H1 (cell line): ENCODE measurements around the gene CLDN7. TPM values are rescaled to one million over a fixed set of nuclear protein-coding genes. Genes with fewer than 3 reads are reported as not detected.

ENCODE experiments used
- CTCF ChIA-PET: fragments of 300-600 bp; sonication (Branson Sonifier 250); formaldehyde crosslinking; loops from one replicate; lab custom pipeline; 2021; ENCODE audit not compliant: partially characterized antibody; lab: Charles Lee
- POLR2A ChIA-PET: fragments of 300-600 bp; sonication (Branson Sonifier 250); formaldehyde crosslinking; loops from one replicate; lab custom pipeline; 2021; ENCODE audit warnings: inconsistent platforms; ENCODE audit not compliant: partially characterized antibody; lab: Charles Lee
- DNase-seq, 2 experiments: peaks; one replicate each; pipeline versions ENCODE4 v3.0.0 to v3.0.0-alpha.2; 2010 to 2022; ENCODE audit warnings: low spot score in 2 of 2, low read depth in 1 of 2, mixed read lengths in 1 of 2
- FAIRE-seq: peaks from 2 replicates; lab custom pipeline; 2011; peaks lifted over from hg19 to GRCh38; lab: Jason Lieb, UNC
- H2AFZ ChIP-seq: 2 replicates; pipeline ENCODE4 v1.8.1; 2012; ENCODE audit warnings: low read length, inconsistent platforms
- H2AK5ac ChIP-seq: 2 replicates; pipeline ENCODE4 v1.6.1; 2013; ENCODE audit warnings: low read depth, low read length
- H2BK120ac ChIP-seq: replicated peaks from 2 replicates; pipeline ENCODE3; 2013; ENCODE audit warnings: low read depth, low read length, inconsistent platforms
- H2BK12ac ChIP-seq: 2 replicates; pipeline ENCODE4 v1.6.1; 2013; ENCODE audit warnings: low read depth, low read length
- H2BK15ac ChIP-seq: 2 replicates; pipeline ENCODE4 v1.6.1; 2013; ENCODE audit warnings: low read length
- H2BK20ac ChIP-seq: 2 replicates; pipeline ENCODE4 v1.6.1; 2013; ENCODE audit warnings: low read length
- H2BK5ac ChIP-seq: 2 replicates; pipeline ENCODE4 v1.6.1; 2013; ENCODE audit warnings: low read depth, low read length
- H3K14ac ChIP-seq: 2 replicates; pipeline ENCODE4 v1.6.1; 2013; ENCODE audit warnings: inconsistent platforms; ENCODE audit not compliant: insufficient read length
- H3K18ac ChIP-seq: 2 replicates; pipeline ENCODE4 v1.6.1; 2013; ENCODE audit warnings: low read length; ENCODE audit errors: extremely low read depth
- H3K23ac ChIP-seq: 2 replicates; pipeline ENCODE4 v1.6.1; 2013; ENCODE audit warnings: inconsistent platforms; ENCODE audit not compliant: insufficient read length
- H3K23me2 ChIP-seq: 2 replicates; pipeline ENCODE4 v1.6.1; 2013; ENCODE audit warnings: low read depth, low read length
- H3K27ac ChIP-seq: 2 replicates; pipeline ENCODE4 v1.6.1; 2011; ENCODE audit warnings: low read depth, low read length, inconsistent platforms
- H3K27me3 ChIP-seq, 4 experiments: replicated peaks in 1 of 4; 1 replicate in 1 of 4; 2 replicates in 3 of 4; pipeline versions ENCODE4 v1.6.1 to v1.8.1; 2011 to 2013; ENCODE audit warnings: low read length in 3 of 4, mild to moderate bottlenecking in 3 of 4, inconsistent platforms in 2 of 4, mixed read lengths in 2 of 4, moderate library complexity in 1 of 4; ENCODE audit not compliant: control insufficient read depth in 3 of 4, insufficient read depth in 3 of 4; ENCODE audit errors: extremely low read depth in 1 of 4
- H3K36me3 ChIP-seq, 4 experiments: 2 replicates each; pipeline versions ENCODE4 v1.6.1 to v1.8.1; 2011 to 2013; ENCODE audit warnings: mild to moderate bottlenecking in 4 of 4, low read length in 3 of 4, moderate library complexity in 2 of 4, control low read depth in 1 of 4, inconsistent platforms in 1 of 4; ENCODE audit not compliant: insufficient read depth in 4 of 4, control insufficient read depth in 2 of 4
- H3K4ac ChIP-seq: replicated peaks from 2 replicates; pipeline ENCODE3; 2013; ENCODE audit warnings: low read length, low read depth, mixed read lengths, inconsistent platforms; ENCODE audit not compliant: insufficient read length
- H3K4me1 ChIP-seq, 4 experiments: replicated peaks in 1 of 4; 1 replicate in 1 of 4; 2 replicates in 3 of 4; pipeline versions ENCODE4 v1.6.1 to v1.8.1; 2011 to 2013; ENCODE audit warnings: low read length in 3 of 4, inconsistent platforms in 2 of 4, mixed read lengths in 1 of 4; ENCODE audit not compliant: insufficient read depth in 4 of 4, control insufficient read depth in 3 of 4
- H3K4me2 ChIP-seq, 2 experiments: 2 replicates each; pipeline versions ENCODE4 v1.6.1 to v1.8.1; 2011 to 2013; ENCODE audit warnings: low read depth in 2 of 2, low read length in 2 of 2, control low read depth in 1 of 2, inconsistent platforms in 1 of 2, mild to moderate bottlenecking in 1 of 2; ENCODE audit not compliant: insufficient read depth in 1 of 2
- H3K4me3 ChIP-seq, 4 experiments: fragments of 200-600, 300-600 bp in 1 of 4; sonication (generic), shearing (Covaris generic), sonication (Bioruptor Twin) in 1 of 4; 2 replicates each; pipeline versions ENCODE4 v1.5.1 to v1.8.1; 2011 to 2016; ENCODE audit warnings: low read length in 4 of 4, low read depth in 3 of 4, control low read depth in 2 of 4, inconsistent platforms in 2 of 4, mild to moderate bottlenecking in 2 of 4, mixed read lengths in 1 of 4, moderate library complexity in 1 of 4; ENCODE audit not compliant: insufficient read depth in 2 of 4; ENCODE audit errors: extremely low read depth in 1 of 4
- H3K56ac ChIP-seq: replicated peaks from 2 replicates; pipeline ENCODE3; 2013; ENCODE audit warnings: low read depth, mild to moderate bottlenecking, mixed read lengths, low read length, inconsistent platforms; ENCODE audit not compliant: insufficient read length
- H3K79me1 ChIP-seq: 2 replicates; pipeline ENCODE4 v1.6.1; 2013; ENCODE audit warnings: low read depth, low read length, control low read depth
- H3K79me2 ChIP-seq, 2 experiments: 2 replicates each; pipeline versions ENCODE4 v1.6.1 to v1.8.1; 2012 to 2013; ENCODE audit warnings: low read length in 2 of 2, mild to moderate bottlenecking in 2 of 2, inconsistent platforms in 1 of 2; ENCODE audit not compliant: insufficient read depth in 2 of 2, control insufficient read depth in 1 of 2
- H3K9ac ChIP-seq, 4 experiments: replicated peaks in 1 of 4; 1 replicate in 1 of 4; 2 replicates in 3 of 4; pipeline versions ENCODE4 v1.6.1 to v1.8.1; 2011 to 2013; ENCODE audit warnings: low read depth in 3 of 4, low read length in 3 of 4, control low read depth in 2 of 4, mild to moderate bottlenecking in 2 of 4, moderate library complexity in 2 of 4, inconsistent platforms in 1 of 4; ENCODE audit errors: extremely low read depth in 1 of 4
- H3K9me3 ChIP-seq, 2 experiments: 2 replicates each; pipeline versions ENCODE4 v1.6.1 to v1.8.1; 2012 to 2013; ENCODE audit warnings: mild to moderate bottlenecking in 2 of 2, moderate library complexity in 2 of 2, control low read depth in 1 of 2, inconsistent platforms in 1 of 2, low read depth in 1 of 2, low read length in 1 of 2, mixed read lengths in 1 of 2; ENCODE audit not compliant: insufficient read depth in 2 of 2
- H4K20me1 ChIP-seq, 2 experiments: replicated peaks in 1 of 2; 2 replicates each; pipeline versions ENCODE3 to v1.8.1; 2011 to 2013; ENCODE audit warnings: inconsistent platforms in 2 of 2, low read length in 2 of 2, mild to moderate bottlenecking in 1 of 2; ENCODE audit not compliant: insufficient read depth in 2 of 2, control insufficient read depth in 1 of 2
- H4K5ac ChIP-seq: 2 replicates; pipeline ENCODE4 v1.6.1; 2013; ENCODE audit warnings: low read length, low read depth, mixed read lengths, inconsistent platforms; ENCODE audit not compliant: insufficient read length
- H4K8ac ChIP-seq: 2 replicates; pipeline ENCODE4 v1.8.0; 2013; ENCODE audit warnings: mild to moderate bottlenecking, moderate library complexity, low read length, inconsistent platforms; ENCODE audit not compliant: insufficient read depth; ENCODE audit errors: extremely low read depth
- H4K91ac ChIP-seq: replicated peaks from 2 replicates; pipeline ENCODE3; 2013; ENCODE audit warnings: low read length, mixed read lengths, inconsistent platforms; ENCODE audit not compliant: insufficient read length
- HDAC6 ChIP-seq: IDR thresholded peaks from one replicate; pipeline ENCODE4 v1.7.1; 2012; ENCODE audit warnings: low read depth, mild to moderate bottlenecking, inconsistent platforms, low read length, moderate library complexity
- POLR2AphosphoS5 ChIP-seq: IDR thresholded peaks from 2 replicates; pipeline ENCODE4 v1.6.1; 2011; ENCODE audit warnings: low read depth, low read length
- SIN3A ChIP-seq, 2 experiments: IDR thresholded peaks in 1 of 2; conservative IDR thresholded peaks in 1 of 2; 2 replicates each; pipeline ENCODE4 v1.6.1; 2011 to 2012; ENCODE audit warnings: low read length in 2 of 2, improper control_type of control experiment in 1 of 2, low read depth in 1 of 2, mild to moderate bottlenecking in 1 of 2
- WGBS, 2 experiments: shearing (Covaris generic) in 1 of 2; methylation state at CpG; one replicate each; pipeline versions ENCODE4 v1.1.6 to v1.1.7; 2013 to 2015; ENCODE audit warnings: low lambda C conversion rate in 2 of 2, mixed read lengths in 2 of 2, inconsistent platforms in 1 of 2, low coverage in 1 of 2, missing lambda C conversion rate in 1 of 2; ENCODE audit not compliant: insufficient replicate concordance in 2 of 2, insufficient coverage in 1 of 2, insufficient read length in 1 of 2; ENCODE audit errors: extremely low coverage in 1 of 2, missing lambda C conversion rate in 1 of 2; 5-methylcytosine and 5-hydroxymethylcytosine counted together
- polyA plus RNA-seq, 7 experiments: library from polyadenylated mRNA; depleted of rRNA in 3 of 7; stranded (reverse) in 5 of 7; unstranded in 2 of 7; fragments of >200 nt in 5 of 7; fragments of 200-250 nt in 2 of 7; gene quantifications; 1 replicate in 5 of 7; 2 replicates in 1 of 7; 4 replicates in 1 of 7; pipeline versions ENCODE4 v1.2.1 to v1.2.3, GENCODE V29; 2011 to 2013; ENCODE audit warnings: missing spikeins in 2 of 7, mixed read lengths in 2 of 7
- total RNA-seq: library from RNA; stranded (reverse); fragmentation: NEBNext Ultra II Directional; extraction: Animal tissue kit (Norgen Biotek cat#: 25700); gene quantifications from 2 replicates; pipeline ENCODE4 v1.2.1, GENCODE V29; 2021

CLDN7 gene
- total and polyA plus RNA-seq, 2 of the 8 experiments (the other 6 are each of a cell fraction or from before 2014, with no cell fraction given): 118 to 119 TPM

- Histone ChIP-seq H3K9ac (no peak overlapping the region), H3K18ac (no peak overlapping the region), H2BK15ac (0 out of 2 replicates have a peak overlapping the region, but pooled peaks have one; percentile 61), H4K5ac (no peak overlapping the region), H3K4me2 (peak overlapping the region; percentile 73 to 80; a peak in 2 of 4 replicates), H3K56ac (no peak overlapping the region), H2BK12ac (peak overlapping the region; percentile 71; the same call in 1 of the 2 replicates), H3K36me3 (peaks cover 12 to 21% (median 16%) of the 10 kb centered on the region in 4 experiments; a peak in 7 of 8 replicates), H3K4ac (no peak overlapping the region), H2BK120ac (no peak overlapping the region), H3K9me3 (no peaks in the 10 kb centered on the region), H2AFZ (no peak overlapping the region), H4K91ac (peak overlapping the region; percentile 71), H2AK5ac (0 out of 2 replicates have a peak overlapping the region, but pooled peaks have one; percentile 2), H3K79me1 (no peaks in the 10 kb centered on the region; the same call in 1 of the 2 replicates), H2BK20ac (no peak overlapping the region), H3K14ac (no peak overlapping the region), H4K8ac (no peak overlapping the region), H3K4me1 (peaks cover 6 to 36% (median 20%) of the 10 kb centered on the region in 4 experiments), H3K27me3 (no peaks in the 10 kb centered on the region), H3K27ac (no peak overlapping the region), H3K79me2 (peaks cover 0 to 10% of the 10 kb centered on the region in 2 experiments; a peak in 1 of 4 replicates), H2BK5ac (0 out of 2 replicates have a peak overlapping the region, but pooled peaks have one; percentile 1), H3K4me3 (no peak overlapping the region), H3K23ac (no peak overlapping the region), H4K20me1 (peaks cover 10 to 20% of the 10 kb centered on the region in 2 experiments), H3K23me2 (peaks cover 23% of the 10 kb centered on the region; the same call in 1 of the 2 replicates)
- DNase-seq: no peak
- POLR2A ChIA-PET: interaction anchor here (0.9 to 10.7 kb wide), 12 partner anchors 9 to 95 kb away, joined by 3 to 386 read pairs (median 8); partner anchors contain the start of genes CLDN7, CTDNEP1, DVL2 and ELP5
- no peak for TF ChIP-seq HDAC6
- TF ChIP-seq SIN3A (conservative IDR thresholded peaks at IDR 0.05 in 1 of 2, IDR thresholded peaks at IDR 0.05 in 1 of 2; ENCODE audit: low read depth in 1 of 2, low read length in 2 of 2): no peak
- no peak for TF ChIP-seq POLR2AphosphoS5
- no peak for FAIRE-seq
- WGBS, 2 experiments: 84% methylated on average over 6 of the region's 6 CpGs; no CpG with 5 or more reads in 1 of the 2 experiments
- CTCF ChIA-PET: interaction anchor here (0.6 to 4.3 kb wide), 4 partner anchors 12 to 339 kb away, joined by 3 to 24 read pairs (median 10); no protein-coding TSS in a partner anchor
These were observed 43.5 kb downstream of the CLDN7 start for GRCh38 chr17:7218758-7219157.
